ENCODE results near the gene TXNDC5. TPM values are rescaled to one million over a fixed set of nuclear protein-coding genes. Genes with fewer than 3 reads are reported as not detected.

TXNDC5 gene
- total and polyA plus RNA-seq, 4 donors = 50.2 to 273 (median 160) TPM

- TF ChIP-seq REST (IDR thresholded peaks at IDR 0.05) = no peak
Measured at GRCh38 chr6:7960141-7960540, 49.6 kb upstream of the TXNDC5 start (continued).

- no peak overlapping the region for H3K4me3 ChIP-seq (ENCODE audit: low read depth in 1 of 3, low read length in 3 of 3)
- H3K9ac ChIP-seq (ENCODE audit: low read depth in 1 of 2, low read length in 2 of 2) = no peak overlapping the region
- WGBS = 74% methylated on average over 4 of the region's 4 CpGs
- no peaks in the 10 kb centered on the region for H3K27me3 ChIP-seq (ENCODE audit: control insufficient read depth in 4 of 4, insufficient read depth in 4 of 4, low read length in 3 of 4)
- H3K9me3 ChIP-seq (ENCODE audit: control insufficient read depth in 4 of 4, low read length in 3 of 4) = no peaks in the 10 kb centered on the region
- TF ChIP-seq MAX (IDR thresholded peaks at IDR 0.05) (no peak), FOXA2 (IDR thresholded peaks at IDR 0.05) (no peak), RXRA (IDR thresholded peaks at IDR 0.05) (no peak), NR2F2 (IDR thresholded peaks at IDR 0.05) (no peak)
- no peak overlapping the region for H3K27ac ChIP-seq (ENCODE audit: low read depth in 1 of 2, low read length in 2 of 2)
- no peak for DNase-seq (ENCODE audit: low spot score)
- H3K4me1 ChIP-seq (ENCODE audit: control insufficient read depth in 4 of 4, insufficient read depth in 4 of 4, low read length in 3 of 4) = no peaks in the 10 kb centered on the region
- no peaks in the 10 kb centered on the region for H3K36me3 ChIP-seq (ENCODE audit: control insufficient read depth in 4 of 4, insufficient read depth in 3 of 4, low read depth in 1 of 4, low read length in 3 of 4)
Measured at GRCh38 chr6:7959453-7959852, 48.9 kb upstream of the TXNDC5 start.

GRCh38 chr6:7958464-7958863 lies 47.9 kb upstream of the TXNDC5 start:
- DNase-seq (ENCODE audit: low spot score) = no peak
- no peak for TF ChIP-seq NR2F2 (IDR thresholded peaks at IDR 0.05)
- no peak for TF ChIP-seq FOXA2 (IDR thresholded peaks at IDR 0.05)
- TF ChIP-seq SP1 (IDR thresholded peaks at IDR 0.05) = no peak
- TF ChIP-seq HNF4G (IDR thresholded peaks at IDR 0.05) = no peak
- no peak for TF ChIP-seq GABPA (IDR thresholded peaks at IDR 0.05 in 1 of 2, conservative IDR thresholded peaks at IDR 0.05 in 1 of 2)
- TF ChIP-seq ZBTB33 (IDR thresholded peaks at IDR 0.05) = no peak
- no peak for TF ChIP-seq CTCF (IDR thresholded peaks at IDR 0.05; ENCODE audit: low read depth, low read length, missing input control)
- no peak for TF ChIP-seq TAF1 (conservative IDR thresholded peaks at IDR 0.05)
- TF ChIP-seq RAD21 (IDR thresholded peaks at IDR 0.05) = no peak
- no peak for TF ChIP-seq YY1 (IDR thresholded peaks at IDR 0.05)
- TF ChIP-seq REST (IDR thresholded peaks at IDR 0.05) = no peak
- no peak for TF ChIP-seq RXRA (IDR thresholded peaks at IDR 0.05)
- no peak for TF ChIP-seq EGR1 (IDR thresholded peaks at IDR 0.05; ENCODE audit: low read depth in 2 of 2)
- TF ChIP-seq HNF4A (conservative IDR thresholded peaks at IDR 0.05) = no peak
- TF ChIP-seq MAX (IDR thresholded peaks at IDR 0.05) = no peak
- Histone ChIP-seq H3K9me3 (ENCODE audit: control insufficient read depth in 4 of 4, low read length in 3 of 4) (no peaks in the 10 kb centered on the region), H3K9ac (ENCODE audit: low read depth in 1 of 2, low read length in 2 of 2) (no peak overlapping the region), H3K27ac (ENCODE audit: low read depth in 1 of 2, low read length in 2 of 2) (no peak overlapping the region), H3K36me3 (ENCODE audit: control insufficient read depth in 4 of 4, insufficient read depth in 3 of 4, low read depth in 1 of 4, low read length in 3 of 4) (no peaks in the 10 kb centered on the region), H3K4me3 (ENCODE audit: low read depth in 1 of 3, low read length in 3 of 3) (no peak overlapping the region), H3K27me3 (ENCODE audit: control insufficient read depth in 4 of 4, insufficient read depth in 4 of 4, low read length in 3 of 4) (no peaks in the 10 kb centered on the region), H3K4me1 (ENCODE audit: control insufficient read depth in 4 of 4, insufficient read depth in 4 of 4, low read length in 3 of 4) (no peaks in the 10 kb centered on the region)
- WGBS = 72% methylated on average over 1 of the region's 1 CpG

Data from liver (tissue), 9 donors.